Mesendoderm (in vitro differentiated cells): ENCODE results near the gene APOD. TPM values are rescaled to one million over a fixed set of nuclear protein-coding genes. Genes with fewer than 3 reads are reported as not detected.
"Not testable (repeated sequence)": the region's sequence is repeated elsewhere in the genome, so short reads cannot be mapped to it uniquely, and the experiment has no call there.

Source experiments
- DNase-seq: peaks from one replicate; pipeline ENCODE4 v3.0.0; 2013
- H2AK5ac ChIP-seq: 2 replicates; pipeline ENCODE4 v1.6.1; 2013; ENCODE audit warnings: low read length, inconsistent platforms
- H2BK120ac ChIP-seq: 2 replicates; pipeline ENCODE4 v1.6.1; 2013; ENCODE audit warnings: low read depth, mild to moderate bottlenecking, low read length, moderate library complexity, mixed read lengths
- H2BK15ac ChIP-seq: replicated peaks from 2 replicates; pipeline ENCODE4 v1.6.1; 2013; ENCODE audit warnings: low read depth, mild to moderate bottlenecking, moderate library complexity
- H2BK5ac ChIP-seq: 2 replicates; pipeline ENCODE4 v1.6.1; 2013; ENCODE audit warnings: low read length, inconsistent platforms
- H3K18ac ChIP-seq: 2 replicates; pipeline ENCODE4 v1.6.1; 2013; ENCODE audit warnings: mild to moderate bottlenecking, low read length, mixed read lengths
- H3K23ac ChIP-seq: one replicate; pipeline ENCODE4 v1.6.1; 2013; ENCODE audit warnings: low read length
- H3K27ac ChIP-seq: 2 replicates; pipeline ENCODE4 v1.5.1; 2013; ENCODE audit warnings: low read depth, mild to moderate bottlenecking, inconsistent platforms, low read length, moderate library complexity
- H3K27me3 ChIP-seq: 2 replicates; pipeline ENCODE4 v1.6.1; 2013; ENCODE audit warnings: low read length, control low read depth, mild to moderate bottlenecking, inconsistent platforms; ENCODE audit not compliant: insufficient read depth, poor library complexity
- H3K36me3 ChIP-seq: 2 replicates; pipeline ENCODE4 v1.6.1; 2013; ENCODE audit warnings: low read length, inconsistent platforms; ENCODE audit not compliant: control insufficient read depth, insufficient read depth
- H3K4ac ChIP-seq: one replicate; pipeline ENCODE4 v1.6.1; 2013; ENCODE audit warnings: low read depth, mild to moderate bottlenecking, low read length, moderate library complexity
- H3K4me1 ChIP-seq: 2 replicates; pipeline ENCODE4 v1.6.1; 2013; ENCODE audit warnings: low read depth, low read length, inconsistent platforms; ENCODE audit not compliant: control insufficient read depth
- H3K4me2 ChIP-seq: 2 replicates; pipeline ENCODE4 v1.6.1; 2013; ENCODE audit warnings: low read length
- H3K4me3 ChIP-seq: 2 replicates; pipeline ENCODE4 v1.5.1; 2013; ENCODE audit warnings: mild to moderate bottlenecking, low read length
- H3K56ac ChIP-seq: one replicate; pipeline ENCODE4 v1.6.1; 2013; ENCODE audit warnings: low read length
- H3K79me1 ChIP-seq: 2 replicates; pipeline ENCODE4 v1.6.1; 2013; ENCODE audit warnings: low read length, inconsistent platforms
- H3K79me2 ChIP-seq: 2 replicates; pipeline ENCODE4 v1.6.1; 2013; ENCODE audit warnings: mild to moderate bottlenecking, low read length; ENCODE audit not compliant: control insufficient read depth, insufficient read depth
- H3K9ac ChIP-seq: 2 replicates; pipeline ENCODE4 v1.6.1; 2013; ENCODE audit warnings: low read length, inconsistent platforms
- H4K5ac ChIP-seq: one replicate; pipeline ENCODE4 v1.6.1; 2013; ENCODE audit warnings: low read length
- H4K8ac ChIP-seq: one replicate; pipeline ENCODE4 v1.6.1; 2013; ENCODE audit warnings: low read depth, mild to moderate bottlenecking, control low read depth, low read length, moderate library complexity
- WGBS: extraction: QIAGEN DNeasy Blood & Tissue Kit; methylation state at CpG from one replicate; pipeline ENCODE4 v1.1.7; 2013; ENCODE audit warnings: low lambda C conversion rate, missing lambda C conversion rate; ENCODE audit not compliant: insufficient coverage; ENCODE audit errors: extremely low coverage; 5-methylcytosine and 5-hydroxymethylcytosine counted together
- polyA plus RNA-seq, 2 experiments: library from polyadenylated mRNA; stranded (reverse); fragments of 200-250 nt; gene quantifications; one replicate each; pipeline ENCODE4 v1.2.3, GENCODE V29; 2013

APOD gene
- polyA plus RNA-seq (2013, experiment 1 of 2): 0.07 TPM
- 0.04 TPM for polyA plus RNA-seq (2013, experiment 2 of 2)

DNA sequence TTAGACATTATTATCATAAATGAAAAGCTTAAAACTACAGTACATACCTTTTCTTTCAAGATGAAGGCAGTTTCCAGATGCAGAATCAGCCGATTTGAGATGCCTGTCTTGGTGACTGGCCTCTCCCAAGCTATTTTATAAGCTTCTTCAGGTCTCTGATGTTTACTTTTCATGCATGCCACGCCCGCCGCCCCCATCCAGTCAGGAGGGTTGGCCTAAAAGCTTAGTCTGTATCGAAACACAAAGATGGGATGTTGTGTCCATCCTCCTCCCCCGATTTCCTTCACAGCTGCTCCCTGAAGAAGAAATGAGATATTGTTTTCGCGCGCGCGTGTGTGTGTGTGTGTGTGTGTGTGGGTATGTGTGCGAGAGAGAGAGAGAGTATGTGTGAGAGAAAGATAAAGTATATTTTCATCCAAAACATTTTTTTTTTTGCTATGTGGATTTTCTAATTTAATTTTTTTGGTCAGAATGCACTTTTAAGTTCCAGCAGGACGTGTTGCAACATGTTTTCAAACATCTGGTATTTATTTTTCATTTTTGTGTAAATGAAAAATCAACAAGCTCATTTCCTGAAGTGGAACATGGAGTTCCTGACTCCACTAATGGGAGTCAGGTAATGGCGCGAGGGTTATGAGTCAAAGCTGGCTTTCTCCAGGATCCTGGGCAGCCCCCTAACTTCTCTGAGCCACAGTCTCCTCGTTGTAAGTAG, at the start of gene APOD:
TSS of gene APOD (minus strand) at position 110 of the 712 bp plus-strand sequence. CDS start 4,479 bp downstream, outside the sequence.
- DNase-seq: no peak
- H3K4me1 ChIP-seq: no peaks in the 10 kb centered on the region
- 100% methylated on average over 1 of the region's 16 CpGs for WGBS
- no peak within 1 kb of the TSS for H3K4ac ChIP-seq
- H3K18ac ChIP-seq: no peak within 1 kb of the TSS
- no peak within 1 kb of the TSS for H2BK15ac ChIP-seq
- no peak within 1 kb of the TSS for H2BK120ac ChIP-seq
- no peak within 1 kb of the TSS for H3K27ac ChIP-seq
- no peak within 1 kb of the TSS for H3K9ac ChIP-seq
- no peak within 1 kb of the TSS for H4K5ac ChIP-seq
- no peak within 1 kb of the TSS for H3K56ac ChIP-seq
- no peak within 1 kb of the TSS for H2AK5ac ChIP-seq
- H2BK5ac ChIP-seq: no peak within 1 kb of the TSS
- H3K36me3 ChIP-seq: no peaks in the 10 kb centered on the region
- no peak within 1 kb of the TSS for H3K23ac ChIP-seq
- H3K79me1 ChIP-seq: no peaks in the 10 kb centered on the region
- no peaks in the 10 kb centered on the region for H3K27me3 ChIP-seq
- no peaks in the 10 kb centered on the region for H3K79me2 ChIP-seq
- H3K4me2 ChIP-seq: no peak within 1 kb of the TSS
- H3K4me3 ChIP-seq: no peak within 1 kb of the TSS
- H4K8ac ChIP-seq: no peak within 1 kb of the TSS

DNA sequence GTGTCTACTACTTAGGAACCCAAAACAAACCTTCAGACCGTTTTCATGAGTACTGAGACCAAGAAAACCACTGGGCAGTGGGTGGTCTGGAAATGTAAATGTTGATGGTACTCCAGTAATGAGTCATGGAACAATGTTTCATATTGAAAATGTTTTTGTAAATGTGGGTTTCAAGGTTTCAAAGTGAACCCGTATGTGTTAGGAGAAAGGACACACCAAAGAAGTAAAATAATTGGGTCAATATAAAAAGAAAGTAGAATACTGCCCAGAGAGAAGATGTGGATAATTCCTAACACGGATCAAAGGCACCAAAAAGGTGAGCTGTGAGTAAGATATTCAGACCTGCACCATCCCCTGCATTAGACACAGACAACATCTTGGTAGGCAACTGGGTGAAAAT, 49.6 kb upstream of the APOD start:
- H3K36me3 ChIP-seq, H3K9ac ChIP-seq, H3K27me3 ChIP-seq, H2BK120ac ChIP-seq, H3K79me1 ChIP-seq, H3K23ac ChIP-seq, H3K4me2 ChIP-seq, H3K56ac ChIP-seq, H3K4me3 ChIP-seq, H2AK5ac ChIP-seq, DNase-seq, H2BK15ac ChIP-seq, H4K8ac ChIP-seq, H3K18ac ChIP-seq, H3K4me1 ChIP-seq, H4K5ac ChIP-seq, H3K79me2 ChIP-seq, H2BK5ac ChIP-seq, H3K27ac ChIP-seq, H3K4ac ChIP-seq: not testable (repeated sequence)
- no CpG with 5 or more reads among the region's 3 CpGs for WGBS

- not testable (repeated sequence) for H3K27me3 ChIP-seq, H3K36me3 ChIP-seq, H3K27ac ChIP-seq, DNase-seq, H2AK5ac ChIP-seq, H3K79me2 ChIP-seq, H4K8ac ChIP-seq, H3K4me2 ChIP-seq, H2BK5ac ChIP-seq, H3K23ac ChIP-seq, H4K5ac ChIP-seq, H2BK15ac ChIP-seq, H3K4ac ChIP-seq, H3K79me1 ChIP-seq, H3K9ac ChIP-seq, H2BK120ac ChIP-seq, H3K4me1 ChIP-seq, H3K56ac ChIP-seq, H3K18ac ChIP-seq, H3K4me3 ChIP-seq
- WGBS: no CpG with 5 or more reads among the region's 19 CpGs
Observed at GRCh38 chr3:195632501-195633185, 48.9 kb upstream of the APOD start.

DNA sequence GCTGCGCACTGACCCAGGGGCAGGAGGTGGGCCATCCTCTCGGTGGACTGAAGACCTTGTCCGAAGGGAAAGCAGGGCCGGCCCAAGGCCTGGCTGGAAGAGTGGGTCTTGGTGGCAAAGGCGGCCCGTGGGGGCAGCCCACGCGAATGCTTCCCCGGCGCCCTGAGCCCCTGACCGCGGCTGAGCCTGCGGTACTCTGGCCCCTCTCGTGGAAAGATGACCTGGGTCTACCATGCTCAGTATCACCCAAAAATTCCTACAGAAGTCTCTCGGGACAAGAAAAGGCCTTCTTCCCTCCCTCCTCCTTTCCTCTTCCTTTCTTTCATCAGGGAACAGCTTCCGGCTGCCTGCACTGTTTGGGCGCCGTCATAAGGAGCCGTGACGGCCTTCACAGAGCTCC, 48.3 kb upstream of the APOD start:
- H3K27ac ChIP-seq, H3K27me3 ChIP-seq, H2BK120ac ChIP-seq, H3K9ac ChIP-seq, H3K4me2 ChIP-seq, H3K4me1 ChIP-seq, H3K4me3 ChIP-seq, H3K4ac ChIP-seq, H3K36me3 ChIP-seq, H4K5ac ChIP-seq, H4K8ac ChIP-seq, H3K56ac ChIP-seq, H2BK5ac ChIP-seq, H3K23ac ChIP-seq, H2AK5ac ChIP-seq, H3K79me1 ChIP-seq, H3K18ac ChIP-seq, H3K79me2 ChIP-seq, DNase-seq, H2BK15ac ChIP-seq: not testable (repeated sequence)
- WGBS: no CpG with 5 or more reads among the region's 20 CpGs

GRCh38 chr3:195630938-195631495, 47.3 kb upstream of the APOD start:
- not testable (repeated sequence) for H2BK5ac ChIP-seq, H3K79me2 ChIP-seq, H3K18ac ChIP-seq, H3K4ac ChIP-seq, H3K27ac ChIP-seq, H3K4me2 ChIP-seq, H3K36me3 ChIP-seq, H3K56ac ChIP-seq, H3K4me1 ChIP-seq, H3K23ac ChIP-seq, H3K27me3 ChIP-seq, DNase-seq, H4K5ac ChIP-seq, H3K9ac ChIP-seq, H2AK5ac ChIP-seq, H4K8ac ChIP-seq, H3K79me1 ChIP-seq, H2BK15ac ChIP-seq, H3K4me3 ChIP-seq, H2BK120ac ChIP-seq
- WGBS: no CpG with 5 or more reads among the region's 13 CpGs
